ENCODE measurements around the gene SEMA4G.

DNA sequence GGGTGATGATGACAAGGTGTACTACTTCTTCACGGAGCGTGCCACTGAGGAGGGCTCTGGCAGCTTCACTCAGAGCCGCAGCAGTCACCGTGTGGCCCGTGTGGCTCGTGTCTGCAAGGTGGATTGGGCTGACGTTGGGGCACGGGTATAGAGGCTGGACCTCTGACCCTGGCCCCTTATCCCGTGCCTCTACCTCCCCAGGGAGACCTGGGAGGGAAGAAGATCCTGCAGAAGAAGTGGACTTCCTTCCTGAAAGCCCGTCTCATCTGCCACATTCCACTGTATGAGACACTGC lies 9.5 kb downstream of the SEMA4G start:
- TF ChIP-seq, protein P1, sequence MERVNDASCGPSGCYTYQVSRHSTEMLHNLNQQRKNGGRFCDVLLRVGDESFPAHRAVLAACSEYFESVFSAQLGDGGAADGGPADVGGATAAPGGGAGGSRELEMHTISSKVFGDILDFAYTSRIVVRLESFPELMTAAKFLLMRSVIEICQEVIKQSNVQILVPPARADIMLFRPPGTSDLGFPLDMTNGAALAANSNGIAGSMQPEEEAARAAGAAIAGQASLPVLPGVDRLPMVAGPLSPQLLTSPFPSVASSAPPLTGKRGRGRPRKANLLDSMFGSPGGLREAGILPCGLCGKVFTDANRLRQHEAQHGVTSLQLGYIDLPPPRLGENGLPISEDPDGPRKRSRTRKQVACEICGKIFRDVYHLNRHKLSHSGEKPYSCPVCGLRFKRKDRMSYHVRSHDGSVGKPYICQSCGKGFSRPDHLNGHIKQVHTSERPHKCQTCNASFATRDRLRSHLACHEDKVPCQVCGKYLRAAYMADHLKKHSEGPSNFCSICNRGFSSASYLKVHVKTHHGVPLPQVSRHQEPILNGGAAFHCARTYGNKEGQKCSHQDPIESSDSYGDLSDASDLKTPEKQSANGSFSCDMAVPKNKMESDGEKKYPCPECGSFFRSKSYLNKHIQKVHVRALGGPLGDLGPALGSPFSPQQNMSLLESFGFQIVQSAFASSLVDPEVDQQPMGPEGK (CRISPR knock-in tag; IDR thresholded peaks at IDR 0.05; ENCODE audit: borderline replicate concordance) = no peak
- TF ChIP-seq ZNF70 (CRISPR knock-in tag; IDR thresholded peaks at IDR 0.05) (no peak), ESRRG (CRISPR knock-in tag; IDR thresholded peaks at IDR 0.05) (no peak), RARB (CRISPR knock-in tag; IDR thresholded peaks at IDR 0.05) (no peak), ISL1 (CRISPR knock-in tag; IDR thresholded peaks at IDR 0.05) (no peak), SNAI2 (CRISPR knock-in tag; IDR thresholded peaks at IDR 0.05) (no peak), OSR1 (CRISPR knock-in tag; IDR thresholded peaks at IDR 0.05) (no peak), ZNF8 (CRISPR knock-in tag; IDR thresholded peaks at IDR 0.05) (no peak), ARNTL (CRISPR knock-in tag; IDR thresholded peaks at IDR 0.05; ENCODE audit: borderline replicate concordance, low read depth) (no peak), CSDC2 (CRISPR knock-in tag; IDR thresholded peaks at IDR 0.05) (no peak)
- TF ChIP-seq, protein P2, sequence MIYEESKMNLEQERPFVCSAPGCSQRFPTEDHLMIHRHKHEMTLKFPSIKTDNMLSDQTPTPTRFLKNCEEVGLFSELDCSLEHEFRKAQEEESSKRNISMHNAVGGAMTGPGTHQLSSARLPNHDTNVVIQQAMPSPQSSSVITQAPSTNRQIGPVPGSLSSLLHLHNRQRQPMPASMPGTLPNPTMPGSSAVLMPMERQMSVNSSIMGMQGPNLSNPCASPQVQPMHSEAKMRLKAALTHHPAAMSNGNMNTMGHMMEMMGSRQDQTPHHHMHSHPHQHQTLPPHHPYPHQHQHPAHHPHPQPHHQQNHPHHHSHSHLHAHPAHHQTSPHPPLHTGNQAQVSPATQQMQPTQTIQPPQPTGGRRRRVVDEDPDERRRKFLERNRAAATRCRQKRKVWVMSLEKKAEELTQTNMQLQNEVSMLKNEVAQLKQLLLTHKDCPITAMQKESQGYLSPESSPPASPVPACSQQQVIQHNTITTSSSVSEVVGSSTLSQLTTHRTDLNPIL (CRISPR knock-in tag; IDR thresholded peaks at IDR 0.05; ENCODE audit: low read depth) = no peak
- TF ChIP-seq, protein P3, sequence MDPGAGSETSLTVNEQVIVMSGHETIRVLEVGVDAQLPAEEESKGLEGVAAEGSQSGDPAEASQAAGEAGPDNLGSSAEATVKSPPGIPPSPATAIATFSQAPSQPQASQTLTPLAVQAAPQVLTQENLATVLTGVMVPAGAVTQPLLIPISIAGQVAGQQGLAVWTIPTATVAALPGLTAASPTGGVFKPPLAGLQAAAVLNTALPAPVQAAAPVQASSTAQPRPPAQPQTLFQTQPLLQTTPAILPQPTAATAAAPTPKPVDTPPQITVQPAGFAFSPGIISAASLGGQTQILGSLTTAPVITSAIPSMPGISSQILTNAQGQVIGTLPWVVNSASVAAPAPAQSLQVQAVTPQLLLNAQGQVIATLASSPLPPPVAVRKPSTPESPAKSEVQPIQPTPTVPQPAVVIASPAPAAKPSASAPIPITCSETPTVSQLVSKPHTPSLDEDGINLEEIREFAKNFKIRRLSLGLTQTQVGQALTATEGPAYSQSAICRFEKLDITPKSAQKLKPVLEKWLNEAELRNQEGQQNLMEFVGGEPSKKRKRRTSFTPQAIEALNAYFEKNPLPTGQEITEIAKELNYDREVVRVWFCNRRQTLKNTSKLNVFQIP (CRISPR knock-in tag; IDR thresholded peaks at IDR 0.05; ENCODE audit: borderline replicate concordance, low read depth) = no peak
- TF ChIP-seq, protein P4, sequence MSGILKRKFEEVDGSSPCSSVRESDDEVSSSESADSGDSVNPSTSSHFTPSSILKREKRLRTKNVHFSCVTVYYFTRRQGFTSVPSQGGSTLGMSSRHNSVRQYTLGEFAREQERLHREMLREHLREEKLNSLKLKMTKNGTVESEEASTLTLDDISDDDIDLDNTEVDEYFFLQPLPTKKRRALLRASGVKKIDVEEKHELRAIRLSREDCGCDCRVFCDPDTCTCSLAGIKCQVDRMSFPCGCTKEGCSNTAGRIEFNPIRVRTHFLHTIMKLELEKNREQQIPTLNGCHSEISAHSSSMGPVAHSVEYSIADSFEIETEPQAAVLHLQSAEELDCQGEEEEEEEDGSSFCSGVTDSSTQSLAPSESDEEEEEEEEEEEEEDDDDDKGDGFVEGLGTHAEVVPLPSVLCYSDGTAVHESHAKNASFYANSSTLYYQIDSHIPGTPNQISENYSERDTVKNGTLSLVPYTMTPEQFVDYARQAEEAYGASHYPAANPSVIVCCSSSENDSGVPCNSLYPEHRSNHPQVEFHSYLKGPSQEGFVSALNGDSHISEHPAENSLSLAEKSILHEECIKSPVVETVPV (CRISPR knock-in tag; IDR thresholded peaks at IDR 0.05) = no peak

Data from SK-N-SH treated with all-trans-retinoic acid at 6 μM for 48 hours (cell line).